HG02840 (cell line): Measurements from ENCODE around the gene FAM72D.
"Not testable (repeated sequence)": the region's sequence is repeated elsewhere in the genome, so short reads cannot be mapped to it uniquely, and the experiment has no call there.

Experiments
- ATAC-seq: cut with Tn5 transposase; IDR thresholded peaks from one replicate; pipeline ENCODE4 v1.9.1; 2021; ENCODE audit warnings: mild to moderate bottlenecking, moderate library complexity, moderate number of reproducible peaks; ENCODE audit not compliant: unreplicated experiment, low FRiP score

FAM72D gene

GRCh38 chr1:145095284-145096057, at the start of gene FAM72D, which contains the start of gene SRGAP2B:
Gene FAM72D (plus strand): TSS chr1:145095974. CDS start chr1:145096848, 874 bp downstream.
Gene SRGAP2B (minus strand): TSS chr1:145095328. CDS start chr1:145092901, 2,427 bp downstream.
- peak; percentile 91 for ATAC-seq

- not testable (repeated sequence) for ATAC-seq
Observed at GRCh38 chr1:145047553-145047952, 48.2 kb upstream of the FAM72D start.

DNA sequence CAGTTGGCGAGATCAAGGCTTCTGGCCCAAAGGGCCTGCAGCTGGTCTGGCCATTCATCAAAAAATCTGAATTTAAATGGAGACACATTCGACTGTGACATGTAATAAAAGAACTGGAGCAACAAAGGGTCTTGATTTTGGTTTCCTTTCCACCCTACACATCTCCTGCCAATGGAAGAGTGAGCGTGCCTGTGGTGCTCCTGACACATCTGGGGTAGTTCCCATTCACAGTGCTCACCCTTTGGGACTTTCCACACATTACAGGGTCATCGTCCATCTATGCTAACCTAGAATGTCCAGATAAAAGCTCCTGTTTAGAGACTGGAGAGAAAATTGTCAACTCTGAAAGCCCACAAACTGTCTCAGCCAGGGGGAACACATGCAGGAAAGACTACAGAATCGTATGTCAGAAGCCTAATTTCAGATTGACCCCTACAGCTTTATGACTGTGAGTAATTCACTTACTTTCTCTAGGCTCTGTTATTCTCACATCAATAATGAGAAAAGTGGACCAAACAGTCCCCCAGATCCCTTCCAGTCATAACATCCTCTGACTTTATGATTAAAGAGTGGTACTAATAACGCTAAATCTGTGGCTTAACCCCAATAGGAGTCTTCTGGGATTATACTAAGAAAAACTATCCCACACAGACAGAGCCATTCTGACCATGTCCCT, 47.5 kb upstream of the FAM72D start:
- not testable (repeated sequence) for ATAC-seq

DNA sequence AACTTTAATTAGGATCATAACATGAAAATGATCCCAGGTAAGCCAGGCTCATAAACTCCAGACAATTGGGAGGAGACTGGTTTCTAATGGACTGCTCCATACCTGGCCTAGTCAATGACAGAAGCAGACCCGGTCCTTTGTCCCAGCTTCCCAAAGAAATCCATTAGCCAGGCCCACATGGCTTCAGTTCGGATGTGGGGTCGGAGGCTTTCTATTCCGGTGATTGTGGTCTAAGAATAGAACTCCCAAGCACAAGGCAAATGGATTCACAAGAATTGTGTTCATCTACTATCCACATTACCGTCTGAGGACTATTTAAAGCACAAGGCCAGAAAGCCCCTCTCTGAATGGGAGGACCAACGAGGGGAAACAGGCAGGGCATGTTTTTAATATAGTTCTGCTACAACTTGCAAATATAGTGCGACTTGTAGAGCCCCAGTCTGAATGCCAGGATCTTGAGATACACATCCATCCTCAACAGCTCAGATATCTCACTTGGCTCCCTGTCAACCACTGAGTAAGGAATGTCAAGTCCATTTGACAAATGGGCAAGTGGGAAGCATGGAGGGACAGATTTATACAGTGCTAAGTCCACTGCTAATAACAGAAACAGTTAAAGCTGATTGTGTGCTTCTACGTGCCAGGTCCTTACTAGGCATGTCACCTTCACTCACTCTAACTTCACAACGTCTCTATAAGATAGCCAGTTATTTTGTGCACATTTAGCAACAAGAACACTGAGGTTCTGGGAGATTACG, 43.6 kb upstream of the FAM72D start:
- not testable (repeated sequence) for ATAC-seq

GRCh38 chr1:145053428-145053827, 42.3 kb upstream of the FAM72D start:
- not testable (repeated sequence) for ATAC-seq

DNA sequence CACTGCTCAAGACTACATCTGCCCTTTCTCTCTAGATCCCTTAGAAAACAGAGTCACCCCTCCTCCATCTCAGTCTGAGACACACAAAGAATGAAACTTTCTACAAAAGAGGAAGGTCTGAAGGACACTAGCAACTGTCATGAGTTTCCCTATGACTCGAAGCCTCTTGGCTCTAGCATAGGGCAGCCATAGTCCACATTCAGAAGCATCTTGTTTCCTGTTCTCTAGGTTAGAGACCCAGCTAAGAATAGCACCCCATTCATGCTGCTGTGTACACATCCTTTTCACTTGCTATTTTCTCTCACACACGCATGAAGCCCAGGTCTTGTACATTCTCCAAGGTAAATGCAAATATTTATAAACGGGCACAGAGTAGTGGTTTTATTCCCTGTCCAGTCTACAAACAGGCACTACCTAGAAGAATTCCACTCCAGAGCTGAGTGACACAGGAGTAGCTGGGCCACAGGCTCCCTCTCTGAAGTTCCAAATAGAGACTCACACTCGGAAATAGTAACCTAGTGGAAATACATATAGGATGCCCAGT, 40.5 kb upstream of the FAM72D start:
- peak; percentile 99 for ATAC-seq

- not testable (repeated sequence) for ATAC-seq
Observed at GRCh38 chr1:145058184-145058583, 37.6 kb upstream of the FAM72D start.

- not testable (repeated sequence) for ATAC-seq
Observed at GRCh38 chr1:145063285-145063684, 32.5 kb upstream of the FAM72D start.

GRCh38 chr1:145063941-145064648, 31.7 kb upstream of the FAM72D start:
- ATAC-seq: not testable (repeated sequence)

- not testable (repeated sequence) for ATAC-seq
Observed at GRCh38 chr1:145065194-145065826, 30.5 kb upstream of the FAM72D start.

DNA sequence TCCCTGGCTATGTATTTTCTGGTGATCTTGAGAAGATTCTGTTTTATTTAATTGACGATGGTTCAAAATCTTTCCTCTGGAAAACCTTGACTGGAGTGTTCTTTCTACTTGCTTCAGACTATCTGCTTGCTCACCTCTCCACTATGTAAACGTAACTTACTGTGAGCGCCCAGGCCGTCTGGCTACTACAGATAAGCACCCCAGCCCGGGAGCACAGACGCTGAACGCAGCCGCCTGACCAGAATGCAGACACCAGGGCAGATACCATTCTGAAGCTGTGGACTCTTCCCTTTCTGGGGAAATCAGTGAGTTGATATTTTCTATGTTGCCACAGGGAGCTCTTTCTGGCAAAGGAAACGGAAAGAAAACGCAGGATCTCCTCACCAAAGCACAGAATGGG, 29.3 kb upstream of the FAM72D start:
- not testable (repeated sequence) for ATAC-seq

- ATAC-seq: not testable (repeated sequence)
Observed at GRCh38 chr1:145071569-145071968, 24.2 kb upstream of the FAM72D start.

- ATAC-seq: not testable (repeated sequence)
Observed at GRCh38 chr1:145074021-145074559, 21.7 kb upstream of the FAM72D start.

DNA sequence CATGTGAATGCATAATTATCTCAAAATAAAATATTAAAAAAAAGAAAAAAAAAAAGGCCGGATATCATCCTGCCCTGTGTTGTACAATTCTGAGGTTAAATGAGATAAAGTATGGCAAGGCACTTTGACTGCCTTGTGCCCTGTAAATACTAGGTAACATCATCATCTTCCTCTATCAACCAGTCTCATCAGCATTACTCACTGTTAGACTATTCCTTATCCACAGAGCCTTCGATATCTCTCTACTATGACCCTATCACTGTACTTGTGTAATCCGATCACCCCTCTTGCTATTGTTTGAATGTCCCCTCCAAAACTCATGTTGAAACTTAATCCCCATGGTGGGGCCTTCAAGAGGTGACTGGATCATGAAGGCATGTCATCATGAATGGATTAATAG, 18.9 kb upstream of the FAM72D start:
- not testable (repeated sequence) for ATAC-seq

DNA sequence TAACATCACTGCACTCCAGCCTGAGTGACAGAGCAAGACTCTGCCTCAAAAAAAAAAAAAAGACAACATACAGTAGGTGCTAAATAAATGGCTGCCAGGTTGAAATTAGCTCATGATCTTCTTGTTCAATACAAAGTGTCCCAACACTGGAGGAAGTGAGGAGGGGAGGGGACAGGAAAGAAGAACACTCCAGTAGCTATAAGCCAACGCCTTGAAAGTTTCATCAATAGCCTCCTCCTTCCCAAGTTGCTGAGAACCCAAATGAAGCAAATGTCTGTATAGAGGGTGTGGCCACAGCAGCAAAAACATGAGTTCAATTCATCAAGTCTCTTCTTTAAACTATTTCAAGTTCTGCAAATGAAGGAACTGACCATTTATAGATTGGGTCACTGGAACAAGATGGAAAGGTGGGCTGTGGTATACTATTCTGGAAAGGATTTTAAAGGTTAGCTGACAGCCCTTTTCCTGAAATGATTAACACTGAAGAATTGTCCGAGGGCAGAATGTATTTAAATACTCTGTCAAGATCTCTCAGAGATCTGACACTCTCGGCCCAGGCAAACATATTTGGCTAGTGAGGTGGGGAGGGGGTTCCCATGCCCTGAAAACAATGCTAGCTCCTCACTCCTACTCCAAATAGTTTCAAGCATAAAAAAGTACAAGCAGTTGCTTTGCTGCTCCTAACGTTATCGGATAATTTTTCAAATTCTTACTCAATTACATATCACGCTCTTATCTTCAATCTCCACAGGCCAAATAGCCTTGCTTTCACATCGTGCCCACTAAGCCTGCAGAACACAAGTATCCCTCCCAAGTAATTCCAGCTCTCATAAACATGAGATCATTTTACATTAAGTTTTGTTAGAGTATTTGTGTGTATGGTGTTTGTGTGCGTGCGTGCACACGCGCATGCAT, 17.6 kb upstream of the FAM72D start:
- ATAC-seq: not testable (repeated sequence)

GRCh38 chr1:145078787-145079370, 16.9 kb upstream of the FAM72D start:
- ATAC-seq: not testable (repeated sequence)

DNA sequence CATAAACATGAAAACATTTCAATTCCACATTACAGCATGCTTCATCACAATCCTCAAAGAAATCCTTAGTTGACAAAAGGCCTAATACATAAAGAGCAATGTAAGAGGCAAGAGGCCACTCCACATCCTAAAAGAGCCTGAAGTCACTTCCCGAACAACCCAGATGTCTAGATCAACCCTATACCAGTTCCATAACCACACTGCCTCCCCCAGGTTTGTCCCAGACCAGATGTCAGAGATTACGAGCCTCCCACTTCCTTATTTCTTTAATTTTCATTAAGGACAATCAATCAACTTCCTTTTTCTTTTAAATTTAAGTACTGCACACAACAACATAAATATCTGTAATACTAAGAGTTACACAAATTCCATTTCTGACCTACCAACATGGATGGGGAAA, 16.0 kb upstream of the FAM72D start:
- ATAC-seq: not testable (repeated sequence)

DNA sequence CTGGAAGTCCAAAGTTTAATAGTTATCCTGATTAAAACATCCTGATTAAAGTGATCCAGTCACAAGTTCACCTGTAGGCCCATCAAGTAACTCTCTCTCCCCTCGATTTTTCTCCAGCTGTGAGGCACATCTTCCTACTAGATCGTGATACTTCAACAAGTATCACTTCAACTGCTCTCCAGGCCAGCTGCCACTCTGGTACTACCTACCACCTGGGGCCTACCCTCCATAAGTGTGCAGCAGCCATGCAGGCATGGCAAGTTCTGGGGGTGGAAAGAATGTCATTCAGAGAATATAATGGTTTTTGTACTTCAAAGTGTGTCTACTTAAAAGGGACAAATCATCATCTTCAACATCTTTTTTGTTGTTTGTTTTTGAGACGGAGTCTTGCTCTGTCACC, 15.6 kb upstream of the FAM72D start:
- not testable (repeated sequence) for ATAC-seq
